Calu3 (cell line): ENCODE data around the gene CDKN2AIPNL. TPM values are rescaled to one million over a fixed set of nuclear protein-coding genes. Genes with fewer than 3 reads are reported as not detected.

Experiments
- BruUV-seq: library from RNA; stranded (reverse); fragments of 400-500 nt; replicated peaks from 2 replicates; lab custom pipeline; 2021; lab: Mats Ljungman, UMichigan
- CTCF ChIA-PET: fragments of 300-600 bp; sonication (Branson Sonifier 250); formaldehyde crosslinking; loops from one replicate; lab custom pipeline; 2022; ENCODE audit warnings: antibody characterized with exemption; lab: Charles Lee
- DNase-seq: peaks from one replicate; pipeline ENCODE4 v3.0.0; 2022
- H3K27ac Mint-ChIP-seq: one replicate; pipeline ENCODE4 v1.8.0; 2022; ENCODE audit warnings: mixed read lengths; ENCODE audit not compliant: unreplicated experiment
- H3K27me3 Mint-ChIP-seq: one replicate; pipeline ENCODE4 v1.8.0; 2022; ENCODE audit warnings: mixed read lengths; ENCODE audit not compliant: unreplicated experiment
- H3K36me3 Mint-ChIP-seq: one replicate; pipeline ENCODE4 v1.8.0; 2022; ENCODE audit warnings: mild to moderate bottlenecking, moderate library complexity, mixed read lengths; ENCODE audit not compliant: insufficient read depth, unreplicated experiment
- H3K4me1 Mint-ChIP-seq: one replicate; pipeline ENCODE4 v1.8.0; 2022; ENCODE audit warnings: mild to moderate bottlenecking, low read depth, mixed read lengths; ENCODE audit not compliant: unreplicated experiment
- H3K4me3 Mint-ChIP-seq: one replicate; pipeline ENCODE4 v1.8.0; 2022; ENCODE audit warnings: mild to moderate bottlenecking, low read depth, moderate library complexity, mixed read lengths; ENCODE audit not compliant: unreplicated experiment
- H3K9me3 Mint-ChIP-seq: one replicate; pipeline ENCODE4 v1.8.0; 2022; ENCODE audit warnings: low read depth, mixed read lengths; ENCODE audit not compliant: unreplicated experiment
- CTCF ChIP-seq: fragments of 200-600 bp; IDR thresholded peaks from one replicate; pipeline ENCODE4 v1.8.0; 2022; ENCODE audit warnings: antibody characterized with exemption; ENCODE audit not compliant: unreplicated experiment
- intact Hi-C: fragments of 100-400 bp; cut with micrococcal nuclease; formaldehyde crosslinking; loops from one replicate; pipeline ENCODE4 v1.10.0; 2022; ENCODE audit not compliant: unreplicated experiment
- total RNA-seq: library from RNA; stranded (reverse); gene quantifications from 2 replicates; pipeline ENCODE4 v1.2.3, GENCODE V29; 2022

The CDKN2AIPNL gene
- total RNA-seq, 1 experiment from 2014 or later: 51.6 TPM

GRCh38 chr5:134449167-134449566, 37.5 kb upstream of the CDKN2AIPNL start:
- no peak overlapping the region for H3K27ac Mint-ChIP-seq
- H3K9me3 Mint-ChIP-seq: no peaks in the 10 kb centered on the region
- no peak for TF ChIP-seq CTCF
- H3K4me3 Mint-ChIP-seq: no peak overlapping the region
- CTCF ChIA-PET: no interaction called here
- no peak for DNase-seq
- H3K36me3 Mint-ChIP-seq: no peaks in the 10 kb centered on the region
- BruUV-seq: no TSS peak
- H3K4me1 Mint-ChIP-seq: peaks cover 7% of the 10 kb centered on the region
- no peaks in the 10 kb centered on the region for H3K27me3 Mint-ChIP-seq
- intact Hi-C loops: no loop called here

GRCh38 chr5:134447815-134448520, 36.3 kb upstream of the CDKN2AIPNL start:
- no peak overlapping the region for H3K27ac Mint-ChIP-seq
- H3K4me1 Mint-ChIP-seq: peaks cover 7% of the 10 kb centered on the region
- no peak overlapping the region for H3K4me3 Mint-ChIP-seq
- no peaks in the 10 kb centered on the region for H3K27me3 Mint-ChIP-seq
- intact Hi-C loops: no loop called here
- no peak for DNase-seq
- CTCF ChIA-PET: no interaction called here
- TF ChIP-seq CTCF: no peak
- no peaks in the 10 kb centered on the region for H3K36me3 Mint-ChIP-seq
- H3K9me3 Mint-ChIP-seq: no peaks in the 10 kb centered on the region
- BruUV-seq: no TSS peak

- CTCF ChIA-PET: no interaction called here
- Mint-ChIP-seq H3K27ac (no peak overlapping the region), H3K4me1 (peaks cover 7% of the 10 kb centered on the region), H3K27me3 (no peaks in the 10 kb centered on the region), H3K4me3 (no peak overlapping the region), H3K9me3 (no peaks in the 10 kb centered on the region), H3K36me3 (no peaks in the 10 kb centered on the region)
- TF ChIP-seq CTCF: no peak
- intact Hi-C loops: no loop called here
- no peak for DNase-seq
- no TSS peak for BruUV-seq
Measured at GRCh38 chr5:134446938-134447337, 35.3 kb upstream of the CDKN2AIPNL start.

- H3K36me3 Mint-ChIP-seq: no peaks in the 10 kb centered on the region
Measured at GRCh38 chr5:134445856-134446818, 34.5 kb upstream of the CDKN2AIPNL start.

More at GRCh38 chr5:134445856-134446818, 34.5 kb upstream of the CDKN2AIPNL start:
- no peaks in the 10 kb centered on the region for H3K9me3 Mint-ChIP-seq
- CTCF ChIA-PET: no interaction called here
- BruUV-seq: no TSS peak
- H3K27ac Mint-ChIP-seq: no peak overlapping the region
- TF ChIP-seq CTCF: no peak
- H3K27me3 Mint-ChIP-seq: no peaks in the 10 kb centered on the region
- no peak for DNase-seq
- peaks cover 7% of the 10 kb centered on the region for H3K4me1 Mint-ChIP-seq
- H3K4me3 Mint-ChIP-seq: no peak overlapping the region
- intact Hi-C loops: no loop called here
